ENCODE results near the gene CADPS. TPM values are rescaled to one million over a fixed set of nuclear protein-coding genes. Genes with fewer than 3 reads are reported as not detected.

CADPS gene
- total and polyA plus RNA-seq, 5 experiments from 2014 or later, result not detected

GRCh38 chr3:62482961-62483360 is 392.3 kb downstream of the CADPS start:
- POLR2A ChIA-PET, result no interaction called here
- no peaks in the 10 kb centered on the region for H3K4me1 Mint-ChIP-seq
- H3K9me3 Mint-ChIP-seq, result no peaks in the 10 kb centered on the region
- no peak for DNase-seq
- no peak overlapping the region for H3K4me3 Mint-ChIP-seq
- no peaks in the 10 kb centered on the region for H3K36me3 Mint-ChIP-seq
- H3K27me3 Mint-ChIP-seq, result peaks cover 0 to 10% (median 3%) of the 10 kb centered on the region in 5 donors
- no peak for ATAC-seq
- no peak overlapping the region for H3K27ac Mint-ChIP-seq

GRCh38 chr3:62481962-62482361 is 393.3 kb downstream of the CADPS start:
- H3K4me1 Mint-ChIP-seq, result no peaks in the 10 kb centered on the region
- no peak overlapping the region for H3K4me3 Mint-ChIP-seq
- H3K9me3 Mint-ChIP-seq, result no peaks in the 10 kb centered on the region
- no peaks in the 10 kb centered on the region for H3K36me3 Mint-ChIP-seq
- ATAC-seq, result no peak
- POLR2A ChIA-PET, result no interaction called here
- peaks cover 0 to 10% (median 3%) of the 10 kb centered on the region in 5 donors for H3K27me3 Mint-ChIP-seq
- DNase-seq, result no peak
- H3K27ac Mint-ChIP-seq, result no peak overlapping the region

GRCh38 chr3:62480056-62480455 is 395.2 kb downstream of the CADPS start:
- DNase-seq, result no peak
- POLR2A ChIA-PET, result interaction anchor here (0.5 kb wide), 1 partner anchor 14 kb away, joined by 5 read pairs; no protein-coding TSS in a partner anchor
- no peaks in the 10 kb centered on the region for H3K9me3 Mint-ChIP-seq
- no peak overlapping the region for H3K4me3 Mint-ChIP-seq
- H3K27me3 Mint-ChIP-seq, result peaks cover 0 to 3% (median under 1%) of the 10 kb centered on the region in 5 donors
- no peak for ATAC-seq
- no peak overlapping the region for H3K27ac Mint-ChIP-seq
- no peaks in the 10 kb centered on the region for H3K36me3 Mint-ChIP-seq
- no peaks in the 10 kb centered on the region for H3K4me1 Mint-ChIP-seq

GRCh38 chr3:62479326-62479725 is 395.9 kb downstream of the CADPS start:
- POLR2A ChIA-PET, result no interaction called here
- no peak for DNase-seq
- Mint-ChIP-seq H3K4me3 (no peak overlapping the region), H3K36me3 (no peaks in the 10 kb centered on the region), H3K27ac (no peak overlapping the region), H3K9me3 (no peaks in the 10 kb centered on the region), H3K27me3 (peaks cover 0 to 1% (median 0%) of the 10 kb centered on the region in 5 donors), H3K4me1 (no peaks in the 10 kb centered on the region)
- no peak for ATAC-seq

GRCh38 chr3:62475306-62475705 is 399.9 kb downstream of the CADPS start:
- Mint-ChIP-seq H3K27me3 (peaks cover 0 to 10% (median 0%) of the 10 kb centered on the region in 5 donors), H3K4me3 (no peak overlapping the region), H3K27ac (no peak overlapping the region), H3K9me3 (no peaks in the 10 kb centered on the region), H3K36me3 (no peaks in the 10 kb centered on the region), H3K4me1 (no peaks in the 10 kb centered on the region)
- POLR2A ChIA-PET, result no interaction called here
- DNase-seq (no peak), ATAC-seq (no peak)

- POLR2A ChIA-PET, result no interaction called here
- no peak for DNase-seq
- no peaks in the 10 kb centered on the region for H3K9me3 Mint-ChIP-seq
Observed at GRCh38 chr3:62467966-62468722, 407.1 kb downstream of the CADPS start.

GRCh38 chr3:62462788-62463187 is 412.4 kb downstream of the CADPS start:
- H3K27me3 Mint-ChIP-seq, result peaks cover 0 to 7% (median 0%) of the 10 kb centered on the region in 5 donors
- no peak overlapping the region for H3K27ac Mint-ChIP-seq
- H3K36me3 Mint-ChIP-seq, result no peaks in the 10 kb centered on the region
- ATAC-seq, result no peak
- H3K9me3 Mint-ChIP-seq, result no peaks in the 10 kb centered on the region
- no peak for DNase-seq
- H3K4me3 Mint-ChIP-seq, result no peak overlapping the region
- POLR2A ChIA-PET, result no interaction called here
- H3K4me1 Mint-ChIP-seq, result peaks cover 0 to 3% (median 0%) of the 10 kb centered on the region in 4 donors

More at GRCh38 chr3:62467966-62468722, 407.1 kb downstream of the CADPS start:
- H3K36me3 Mint-ChIP-seq, result no peaks in the 10 kb centered on the region
- H3K27me3 Mint-ChIP-seq, result peaks cover 0 to 10% (median 0%) of the 10 kb centered on the region in 5 donors
- H3K4me1 Mint-ChIP-seq, result peaks cover 0 to 3% (median 0%) of the 10 kb centered on the region in 4 donors
- H3K27ac Mint-ChIP-seq, result no peak overlapping the region
- H3K4me3 Mint-ChIP-seq, result no peak overlapping the region
- ATAC-seq, result no peak

- no peaks in the 10 kb centered on the region for H3K36me3 Mint-ChIP-seq
- peaks cover 0 to 3% (median 0%) of the 10 kb centered on the region in 4 donors for H3K4me1 Mint-ChIP-seq
- peaks cover 0 to 7% (median 0%) of the 10 kb centered on the region in 5 donors for H3K27me3 Mint-ChIP-seq
- no peaks in the 10 kb centered on the region for H3K9me3 Mint-ChIP-seq
- ATAC-seq, result no peak
- POLR2A ChIA-PET, result no interaction called here
- no peak for DNase-seq
- no peak overlapping the region for H3K4me3 Mint-ChIP-seq
- H3K27ac Mint-ChIP-seq, result no peak overlapping the region
Observed at GRCh38 chr3:62462104-62462762, 413.0 kb downstream of the CADPS start.

GRCh38 chr3:62454916-62455315 is 420.3 kb downstream of the CADPS start:
- Mint-ChIP-seq H3K27me3 (peaks cover 0 to 3% (median 0%) of the 10 kb centered on the region in 5 donors), H3K4me3 (no peak overlapping the region), H3K4me1 (peaks cover 8 to 25% (median 14%) of the 10 kb centered on the region in 4 donors), H3K9me3 (peaks cover 0 to 2% (median 0%) of the 10 kb centered on the region in 9 donors), H3K36me3 (no peaks in the 10 kb centered on the region), H3K27ac (no peak overlapping the region)
- DNase-seq (no peak), ATAC-seq (no peak)
- POLR2A ChIA-PET, result no interaction called here

GRCh38 chr3:62453448-62453847 is 421.8 kb downstream of the CADPS start:
- peaks cover 0 to 1% (median 0%) of the 10 kb centered on the region in 5 donors for H3K27me3 Mint-ChIP-seq
- POLR2A ChIA-PET, result no interaction called here
- H3K4me1 Mint-ChIP-seq, result peaks cover 8 to 31% (median 14%) of the 10 kb centered on the region in 4 donors
- H3K27ac Mint-ChIP-seq, result peak overlapping the region in 1 of 10 donors; percentile 29
- DNase-seq (no peak), ATAC-seq (no peak)
- H3K9me3 Mint-ChIP-seq, result peaks cover 0 to 2% (median 0%) of the 10 kb centered on the region in 9 donors
- no peaks in the 10 kb centered on the region for H3K36me3 Mint-ChIP-seq
- H3K4me3 Mint-ChIP-seq, result no peak overlapping the region

GRCh38 chr3:62451211-62451887 is 423.9 kb downstream of the CADPS start:
- peak in 4 of 10 donors; percentile 4 to 37 (median 19) for DNase-seq
- POLR2A ChIA-PET, result no interaction called here
- ATAC-seq, result peak in 1 of 2 donors; percentile 71
- no peaks in the 10 kb centered on the region for H3K27me3 Mint-ChIP-seq
- H3K9me3 Mint-ChIP-seq, result peaks cover 0 to 2% (median 0%) of the 10 kb centered on the region in 9 donors
- H3K27ac Mint-ChIP-seq, result peak overlapping the region in 8 of 10 donors; percentile 12 to 78 (median 44)
- peaks cover 8 to 46% (median 25%) of the 10 kb centered on the region in 4 donors for H3K4me1 Mint-ChIP-seq
- peak overlapping the region in 8 of 10 donors; percentile 2 to 51 (median 18) for H3K4me3 Mint-ChIP-seq
- no peaks in the 10 kb centered on the region for H3K36me3 Mint-ChIP-seq

GRCh38 chr3:62446337-62446940 is 428.8 kb downstream of the CADPS start:
- Mint-ChIP-seq H3K27me3 (no peaks in the 10 kb centered on the region), H3K27ac (peak overlapping the region in 9 of 10 donors; percentile 56 to 91 (median 76)), H3K36me3 (peaks cover 0 to 1% (median 0%) of the 10 kb centered on the region in 3 donors), H3K4me3 (peak overlapping the region in 9 of 10 donors; percentile 14 to 73 (median 56)), H3K9me3 (peaks cover 0 to 10% (median 0%) of the 10 kb centered on the region in 9 donors), H3K4me1 (peaks cover 4 to 42% (median 26%) of the 10 kb centered on the region in 4 donors)
- ATAC-seq (no peak), DNase-seq (no peak)
- POLR2A ChIA-PET, result no interaction called here

All from naive thymus-derived CD8-positive, alpha-beta T cell (primary cell).